Heart left ventricle (tissue), 16 donors: Measurements from ENCODE around the gene PUS1. TPM values are rescaled to one million over a fixed set of nuclear protein-coding genes. Genes with fewer than 3 reads are reported as not detected.

Experiments
- ATAC-seq, 4 donors: fragments of 200-7000 bp; cut with Tn5 transposase; one replicate each; pipeline ENCODE4 v1.9.1; 2020 to 2022; ENCODE audit warnings: moderate library complexity in 4 of 4, mild to moderate bottlenecking in 3 of 4, moderate number of reproducible peaks in 1 of 4
- DNase-seq, 5 donors: peaks; one replicate each; pipeline ENCODE4 v3.0.0-alpha.2; 2020
- H3K27ac ChIP-seq, 12 donors: fragments of 200-600 bp; sonication (generic) in 4 of 12; one replicate each; pipeline versions ENCODE4 v1.5.0 to v1.8.0; 2016 to 2022; ENCODE audit warnings: mild to moderate bottlenecking in 2 of 12
- H3K27me3 ChIP-seq, 9 donors: fragments of 200-600 bp; sonication (generic) in 2 of 9; one replicate each; pipeline versions ENCODE4 v1.5.1 to v1.8.0; 2016 to 2022; ENCODE audit warnings: mild to moderate bottlenecking in 3 of 9
- H3K36me3 ChIP-seq, 9 donors: fragments of 200-600 bp; sonication (generic) in 2 of 9; one replicate each; pipeline versions ENCODE4 v1.5.0 to v1.8.0; 2018 to 2022; ENCODE audit warnings: mild to moderate bottlenecking in 2 of 9
- H3K4me1 ChIP-seq, 12 donors: fragments of 200-600 bp; sonication (generic) in 4 of 12; one replicate each; pipeline versions ENCODE4 v1.5.0 to v1.8.0; 2016 to 2022; ENCODE audit warnings: mild to moderate bottlenecking in 3 of 12
- H3K4me3 ChIP-seq, 12 donors: fragments of 200-600 bp; sonication (generic) in 4 of 12; one replicate each; pipeline versions ENCODE4 v1.5.0 to v1.8.0; 2017 to 2022; ENCODE audit warnings: mild to moderate bottlenecking in 9 of 12, moderate library complexity in 4 of 12
- H3K9me3 ChIP-seq, 12 donors: fragments of 200-600 bp; sonication (generic) in 4 of 12; one replicate each; pipeline versions ENCODE4 v1.5.0 to v1.8.0; 2016 to 2022; ENCODE audit warnings: mild to moderate bottlenecking in 1 of 12
- CTCF ChIP-seq, 12 donors: fragments of 200-600 bp; sonication (generic) in 4 of 12; IDR thresholded peaks; one replicate each; pipeline versions ENCODE4 v1.5.0 to v1.8.0; 2018 to 2022; ENCODE audit warnings: antibody characterized with exemption in 12 of 12, mild to moderate bottlenecking in 5 of 12
- POLR2A ChIP-seq, 2 donors: fragments of 450-650 bp; IDR thresholded peaks; one replicate each; pipeline ENCODE4 v1.6.1; 2017; ENCODE audit warnings: antibody characterized with exemption in 2 of 2, mild to moderate bottlenecking in 2 of 2, moderate library complexity in 2 of 2
- WGBS, 4 donors: extraction: QIAGEN DNeasy Blood & Tissue Kit in 2 of 4; methylation state at CpG; one replicate each; pipeline versions ENCODE4 v1.1.5 to v1.1.7; 2013 to 2018; 5-methylcytosine and 5-hydroxymethylcytosine counted together
- intact Hi-C, 10 donors: fragments of 100-400 bp; cut with DNase I; formaldehyde crosslinking; loops; one replicate each; pipeline versions ENCODE4 v1.11.1 to v1.14.2; 2022
- polyA plus RNA-seq, 2 donors: library from polyadenylated mRNA; stranded (reverse); fragments of 200-250 nt; gene quantifications; one replicate each; pipeline ENCODE4 v1.2.3, GENCODE V29; 2013
- total RNA-seq, 9 donors: library from RNA; depleted of rRNA in 2 of 9; stranded (reverse); fragments of >200 nt in 2 of 9; fragmentation: NEBNext Ultra II Directional in 3 of 9; extraction: Animal tissue kit (Norgen Biotek cat#: 25700) in 3 of 9; gene quantifications; one replicate each; pipeline versions ENCODE4 v1.1.0 to v1.2.4, GENCODE V29; 2016 to 2023
- donor health status: ischemic (EF 13 %, LVEDD 7.1; RV severe dilation, severe dysfunction).
- donor health status: healthy with polysubstance abuse.
- donor health status: DM: no; HTN: yes; CAD: no.
- donor health status: DM: no; HTN: no; CAD: no.
- donor health status: ischemic (EF 25% LVEDD 6.9; RV normal size, moderate dysfunction).
- donor health status: ischemic (EF 25% LVEDD 5.7; RV mildly dilated, moderate dysfunction).
- donor health status: healthy.
- donor health status: DM: yes; HTN: yes; CAD: no.
- donor health status: ischemic (EF 35%, LVEDD 5.7; RV mildly dilated, moderate dysfunction).
- donor health status: nonischemic (EF 11% LVEDD 7.7; RV severe dilation, severe dysfunction).
- donor health status: DM: yes; HTN: yes; CAD: no.
- donor health status: PGD.
- donor health status: ischemic (EF 29% LVEDD 5.4; RV normal size, mild dysfunction).
- donor health status: nonischemic (EF 23%, LVEDD 6.1; RV moderate dilation, normal function).

Gene PUS1
- total and polyA plus RNA-seq, 11 donors, result 6.1 to 13.5 (median 8.8) TPM

GRCh38 chr12:131911851-131912477 is 17.1 kb upstream of the PUS1 start:
- no peak for TF ChIP-seq POLR2A (IDR thresholded peaks at IDR 0.05)
- peak in 1 of 12 donors; percentile 6 for TF ChIP-seq CTCF (IDR thresholded peaks at IDR 0.05)
- Histone ChIP-seq H3K9me3 (no peaks in the 10 kb centered on the region), H3K36me3 (peaks cover 0 to 95% (median 88%) of the 10 kb centered on the region in 9 donors), H3K4me3 (no peak overlapping the region), H3K27me3 (no peaks in the 10 kb centered on the region), H3K27ac (peak overlapping the region in 11 of 12 donors; percentile 4 to 84 (median 70)), H3K4me1 (peaks cover 3 to 22% (median 16%) of the 10 kb centered on the region in 12 donors)
- ATAC-seq, result peak in 3 of 4 donors; percentile 0 to 3 (median 1)
- intact Hi-C loops, result no loop called here
- 74 to 85% (median 80%) methylated on average over 11 to 22 of the region's 22 CpGs for WGBS, 4 donors
- DNase-seq, result peak in 1 of 5 donors; percentile 21

- peaks cover 0 to 92% (median 87%) of the 10 kb centered on the region in 9 donors for H3K36me3 ChIP-seq
- H3K4me1 ChIP-seq, result peaks cover 3 to 22% (median 16%) of the 10 kb centered on the region in 12 donors
- no peaks in the 10 kb centered on the region for H3K9me3 ChIP-seq
- no peak overlapping the region for H3K4me3 ChIP-seq
- intact Hi-C loops, result no loop called here
- ATAC-seq (peak; percentile 87 to 94 (median 92)), DNase-seq (peak; percentile 91 to 98 (median 94))
- H3K27ac ChIP-seq, result peak overlapping the region in 11 of 12 donors; percentile 4 to 84 (median 70)
- no peaks in the 10 kb centered on the region for H3K27me3 ChIP-seq
- 28 to 57% (median 49%) methylated on average over 11 to 20 of the region's 20 CpGs for WGBS, 4 donors
- TF ChIP-seq CTCF (IDR thresholded peaks at IDR 0.05) (peak in 1 of 12 donors; percentile 22), POLR2A (IDR thresholded peaks at IDR 0.05) (no peak)
These were observed 16.4 kb upstream of the PUS1 start for GRCh38 chr12:131912518-131913274.

- TF ChIP-seq CTCF (IDR thresholded peaks at IDR 0.05) (no peak), POLR2A (IDR thresholded peaks at IDR 0.05) (no peak)
- Histone ChIP-seq H3K27me3 (no peaks in the 10 kb centered on the region), H3K27ac (no peak overlapping the region), H3K36me3 (peaks cover 0 to 89% (median 86%) of the 10 kb centered on the region in 9 donors), H3K9me3 (no peaks in the 10 kb centered on the region), H3K4me1 (peaks cover 3 to 22% (median 16%) of the 10 kb centered on the region in 12 donors), H3K4me3 (no peak overlapping the region)
- intact Hi-C loops, result no loop called here
- ATAC-seq (no peak), DNase-seq (no peak)
- 90 to 100% (median 92%) methylated on average over 5 to 8 of the region's 8 CpGs for WGBS, 4 donors
These were observed 15.4 kb upstream of the PUS1 start for GRCh38 chr12:131913666-131914065.

GRCh38 chr12:131914179-131914702 is 14.8 kb upstream of the PUS1 start:
- no peak overlapping the region for H3K4me3 ChIP-seq
- H3K36me3 ChIP-seq, result peaks cover 0 to 87% (median 84%) of the 10 kb centered on the region in 9 donors
- no peak overlapping the region for H3K27ac ChIP-seq
- H3K9me3 ChIP-seq, result no peaks in the 10 kb centered on the region
- TF ChIP-seq CTCF (IDR thresholded peaks at IDR 0.05) (no peak), POLR2A (IDR thresholded peaks at IDR 0.05) (no peak)
- DNase-seq (peak in 1 of 5 donors; percentile 52), ATAC-seq (no peak)
- 97 to 98% (median 97%) methylated on average over 14 of the region's 14 CpGs for WGBS, 4 donors
- no peaks in the 10 kb centered on the region for H3K27me3 ChIP-seq
- intact Hi-C loops, result no loop called here
- peaks cover 3 to 22% (median 16%) of the 10 kb centered on the region in 12 donors for H3K4me1 ChIP-seq
